ENCODE measurements around the gene ADARB2. TPM values are rescaled to one million over a fixed set of nuclear protein-coding genes. Genes with fewer than 3 reads are reported as not detected.

The ADARB2 gene
- polyA plus RNA-seq, 1 of the 3 experiments (the other 2 are of a cell fraction), result not detected

- WGBS (ENCODE audit: low lambda C conversion rate), result 46% methylated on average over 11 of the region's 11 CpGs
- Histone ChIP-seq H3F3A (replicated peaks; ENCODE audit: insufficient read depth) (no peaks in the 10 kb centered on the region), H3K27ac (ENCODE audit: low read depth in 2 of 2, low read length in 1 of 2) (no peak overlapping the region), H3K4me3 (ENCODE audit: low read depth in 2 of 2, low read length in 1 of 2) (no peak overlapping the region), H3K9me2 (no peaks in the 10 kb centered on the region), H3K9me3 (no peaks in the 10 kb centered on the region), H3K4me2 (no peak overlapping the region), H3K27me3 (ENCODE audit: insufficient read depth) (no peaks in the 10 kb centered on the region), H2AFZ (ENCODE audit: low read depth) (no peak overlapping the region), H3K4me1 (ENCODE audit: control insufficient read depth in 1 of 2, insufficient read depth in 2 of 2, low read depth in 1 of 2, low read length in 1 of 2) (peaks cover 0 to 9% of the 10 kb centered on the region in 2 experiments; a peak in 1 of 4 replicates), H3K9ac (no peak overlapping the region), H3K79me2 (ENCODE audit: insufficient read depth) (no peaks in the 10 kb centered on the region), H3K36me3 (replicated peaks in 1 of 2; ENCODE audit: control insufficient read depth in 1 of 2, insufficient read depth in 2 of 2, low read length in 1 of 2) (no peaks in the 10 kb centered on the region), H4K20me1 (ENCODE audit: insufficient read depth) (no peaks in the 10 kb centered on the region)
- DNase-seq, result no peak
- ChIA-PET POLR2A (no interaction called here), CTCF (interaction anchor here (3.5 kb wide), 1 partner anchor 13 kb away, joined by 18 read pairs; no protein-coding TSS in a partner anchor)
- TF ChIP-seq SMC3 (IDR thresholded peaks at IDR 0.05; ENCODE audit: low read depth, low read length) (no peak), USF2 (IDR thresholded peaks at IDR 0.05; ENCODE audit: borderline replicate concordance, low read depth, low read length) (no peak), IRF3 (IDR thresholded peaks at IDR 0.05; ENCODE audit: low read depth, low read length) (no peak), PBX3 (IDR thresholded peaks at IDR 0.05) (no peak), RFX5 (IDR thresholded peaks at IDR 0.05; ENCODE audit: low read length) (no peak), EZH2phosphoT487 (IDR thresholded peaks at IDR 0.05; ENCODE audit: borderline replicate concordance, low read depth) (no peak), YY1 (IDR thresholded peaks at IDR 0.05; ENCODE audit: low read depth) (no peak), TAF1 (IDR thresholded peaks at IDR 0.05; ENCODE audit: borderline replicate concordance, low read depth, low read length) (no peak), POLR2AphosphoS5 (IDR thresholded peaks at IDR 0.05; ENCODE audit: low read depth, low read length) (no peak)
Measured at GRCh38 chr10:1434202-1434601, 303.1 kb downstream of the ADARB2 start.

GRCh38 chr10:1432161-1432560 lies 305.2 kb downstream of the ADARB2 start:
- 9% methylated on average over 3 of the region's 3 CpGs for WGBS (ENCODE audit: low lambda C conversion rate)
- H3K9me2 ChIP-seq, result no peaks in the 10 kb centered on the region
- H3F3A ChIP-seq (replicated peaks; ENCODE audit: insufficient read depth), result no peaks in the 10 kb centered on the region
- no peak overlapping the region for H3K4me2 ChIP-seq
- H3K9me3 ChIP-seq, result no peaks in the 10 kb centered on the region
- H3K27ac ChIP-seq (ENCODE audit: low read depth in 2 of 2, low read length in 1 of 2), result no peak overlapping the region
- no peaks in the 10 kb centered on the region for H3K36me3 ChIP-seq (replicated peaks in 1 of 2; ENCODE audit: control insufficient read depth in 1 of 2, insufficient read depth in 2 of 2, low read length in 1 of 2)
- CTCF ChIA-PET, result interaction anchor here (1.7 to 3.5 kb wide), 2 partner anchors 11 to 104 kb away, joined by 3 to 18 read pairs; no protein-coding TSS in a partner anchor
- H4K20me1 ChIP-seq (ENCODE audit: insufficient read depth), result no peaks in the 10 kb centered on the region
- H3K27me3 ChIP-seq (ENCODE audit: insufficient read depth), result no peaks in the 10 kb centered on the region
- H3K4me3 ChIP-seq (ENCODE audit: low read depth in 2 of 2, low read length in 1 of 2), result no peak overlapping the region
- no peak overlapping the region for H2AFZ ChIP-seq (ENCODE audit: low read depth)
- POLR2A ChIA-PET, result no interaction called here
- DNase-seq, result no peak
- H3K9ac ChIP-seq, result no peak overlapping the region
- H3K79me2 ChIP-seq (ENCODE audit: insufficient read depth), result no peaks in the 10 kb centered on the region
- H3K4me1 ChIP-seq (ENCODE audit: control insufficient read depth in 1 of 2, insufficient read depth in 2 of 2, low read depth in 1 of 2, low read length in 1 of 2), result peaks cover 0 to 9% of the 10 kb centered on the region in 2 experiments; a peak in 1 of 4 replicates
- TF ChIP-seq PBX3 (IDR thresholded peaks at IDR 0.05) (no peak), FOSL2 (IDR thresholded peaks at IDR 0.05; ENCODE audit: borderline replicate concordance, low read depth) (no peak), SIN3A (IDR thresholded peaks at IDR 0.05; ENCODE audit: borderline replicate concordance, low read depth, low read length) (no peak), TEAD4 (IDR thresholded peaks at IDR 0.05; ENCODE audit: borderline replicate concordance, insufficient read depth) (no peak), TAF1 (IDR thresholded peaks at IDR 0.05; ENCODE audit: borderline replicate concordance, low read depth, low read length) (no peak), RFX5 (IDR thresholded peaks at IDR 0.05; ENCODE audit: low read length) (no peak), NRF1 (IDR thresholded peaks at IDR 0.05; ENCODE audit: low read depth, low read length) (no peak), MEF2A (IDR thresholded peaks at IDR 0.05; ENCODE audit: borderline replicate concordance, low read depth) (no peak), CTCF (IDR thresholded peaks at IDR 0.05) (no peak), MXI1 (IDR thresholded peaks at IDR 0.05; ENCODE audit: low read depth, low read length) (no peak), JUND (IDR thresholded peaks at IDR 0.05) (no peak), FOXJ3 (CRISPR knock-in tag; IDR thresholded peaks at IDR 0.05) (no peak), SMC3 (IDR thresholded peaks at IDR 0.05; ENCODE audit: low read depth, low read length) (no peak)
